Epithelial cell of proximal tubule (primary cell): ENCODE measurements around the gene SLK. TPM values are rescaled to one million over a fixed set of nuclear protein-coding genes. Genes with fewer than 3 reads are reported as not detected.

Experiments
- DNase-seq: peaks from one replicate; pipeline ENCODE4 v3.0.0-alpha.2; 2011; ENCODE audit warnings: low read depth
- H3K4me3 ChIP-seq: 2 replicates; pipeline ENCODE4 v1.5.1; 2011; ENCODE audit warnings: low read depth, mild to moderate bottlenecking, low read length
- CTCF ChIP-seq: conservative IDR thresholded peaks from 2 replicates; pipeline ENCODE4 v1.5.1; 2012; ENCODE audit warnings: low read depth, mild to moderate bottlenecking, low read length
- total RNA-seq: library from RNA; depleted of rRNA; stranded (reverse); fragments of >200 nt; gene quantifications from 2 replicates; pipeline ENCODE4 v1.2.3, GENCODE V29; 2015

Gene SLK
- total RNA-seq, 1 donor from 2014 or later, result 30.4 TPM

- DNase-seq, result no peak
- no peak for TF ChIP-seq CTCF
Measured at GRCh38 chr10:104028823-104029520, 62.0 kb downstream of the SLK start.

GRCh38 chr10:104029521-104029860 lies 62.6 kb downstream of the SLK start:
- DNase-seq, result no peak
- no peak overlapping the region for H3K4me3 ChIP-seq
- no peak for TF ChIP-seq CTCF

More at GRCh38 chr10:104028823-104029520, 62.0 kb downstream of the SLK start:
- no peak overlapping the region for H3K4me3 ChIP-seq

GRCh38 chr10:104031631-104032030 lies 64.7 kb downstream of the SLK start:
- TF ChIP-seq CTCF, result no peak
- DNase-seq, result no peak
- no peak overlapping the region for H3K4me3 ChIP-seq

GRCh38 chr10:104032144-104032775 lies 65.3 kb downstream of the SLK start:
- TF ChIP-seq CTCF, result no peak
- no peak overlapping the region for H3K4me3 ChIP-seq
- DNase-seq, result no peak

DNA sequence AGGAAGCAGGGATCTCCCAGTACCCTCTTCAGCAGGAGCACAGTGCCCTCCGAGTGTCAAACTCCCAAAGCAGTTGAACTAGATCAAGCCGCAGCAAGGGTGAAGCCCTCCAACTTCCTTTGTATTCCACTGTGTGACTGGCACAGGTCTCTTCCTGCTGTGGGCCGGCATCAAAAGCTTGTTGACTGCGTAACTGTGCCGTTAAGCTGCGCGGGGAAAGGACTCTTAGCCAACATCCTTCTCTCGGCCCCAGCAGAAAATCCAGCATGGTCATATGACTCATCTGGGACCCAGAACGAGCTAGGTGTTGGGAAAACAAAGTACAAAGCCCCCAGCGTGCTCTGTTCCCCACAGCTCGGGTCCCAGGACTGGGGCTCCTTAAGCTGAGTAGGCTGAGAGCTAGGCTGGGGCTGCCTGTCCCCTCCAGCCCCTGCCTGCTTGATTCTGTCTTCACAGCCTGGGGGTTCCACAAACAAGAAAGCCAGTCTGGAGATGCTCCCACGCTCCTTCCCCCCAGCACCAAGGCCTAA lies 66.5 kb downstream of the SLK start:
- no peak for TF ChIP-seq CTCF
- no peak for DNase-seq
- H3K4me3 ChIP-seq, result no peak overlapping the region

DNA sequence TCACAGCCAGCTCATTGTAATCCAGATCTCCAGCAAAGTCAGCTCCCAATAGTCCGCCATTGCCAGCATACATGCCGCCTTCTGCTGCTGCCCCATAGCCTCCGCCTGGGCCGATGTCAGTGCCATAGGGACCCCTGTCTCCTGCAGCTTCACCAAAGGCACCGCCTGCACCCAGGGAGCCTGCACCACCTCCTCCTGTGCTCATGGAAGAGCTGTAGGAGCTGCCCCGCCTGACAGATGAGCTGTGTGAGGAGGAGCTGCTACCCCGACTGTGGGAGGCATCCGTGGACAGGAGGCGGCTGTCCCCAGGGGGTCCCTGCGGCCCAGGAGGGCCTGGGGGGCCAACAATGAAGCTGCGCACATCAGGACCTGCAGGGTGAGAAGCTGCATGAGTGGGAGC lies 67.0 kb downstream of the SLK start:
- no peak for DNase-seq
- no peak overlapping the region for H3K4me3 ChIP-seq
- TF ChIP-seq CTCF, result no peak
